H7 (cell line): ENCODE results near the gene CA7. TPM values are rescaled to one million over a fixed set of nuclear protein-coding genes. Genes with fewer than 3 reads are reported as not detected.
A peak's percentile ranks its signal among the peaks of the same experiment; 100 is the strongest.

ENCODE experiments used
- DNase-seq: peaks from one replicate; pipeline ENCODE4 v3.0.0; 2012
- H3K27me3 ChIP-seq: 2 replicates; pipeline ENCODE4 v1.6.0; 2011; ENCODE audit warnings: mild to moderate bottlenecking, low read length; ENCODE audit not compliant: control insufficient read depth, insufficient read depth
- H3K36me3 ChIP-seq: replicated peaks from 2 replicates; pipeline ENCODE4 v1.5.1; 2011; ENCODE audit warnings: low read length; ENCODE audit not compliant: control insufficient read depth, insufficient read depth
- H3K4me3 ChIP-seq: 2 replicates; pipeline ENCODE4 v1.5.1; 2011; ENCODE audit warnings: low read depth, mild to moderate bottlenecking, control low read depth, low read length, moderate library complexity; ENCODE audit not compliant: insufficient read depth
- total RNA-seq: library from RNA; depleted of rRNA; stranded (reverse); fragments of >200 nt; shearing (Covaris generic); gene quantifications from 2 replicates; pipeline ENCODE4 v1.2.3, GENCODE V29; 2014

The CA7 gene
- total RNA-seq, 1 experiment from 2014 or later, result 0.48 TPM

GRCh38 chr16:66872943-66873684 lies 28.9 kb downstream of the CA7 start:
- peak; percentile 93 for DNase-seq
- H3K36me3 ChIP-seq, result no peaks in the 10 kb centered on the region
- H3K27me3 ChIP-seq, result no peaks in the 10 kb centered on the region
- H3K4me3 ChIP-seq, result peak overlapping the region; percentile 39

- no peak overlapping the region for H3K4me3 ChIP-seq
- DNase-seq, result no peak
- H3K27me3 ChIP-seq, result no peaks in the 10 kb centered on the region
- H3K36me3 ChIP-seq, result no peaks in the 10 kb centered on the region
These were observed 29.5 kb downstream of the CA7 start for GRCh38 chr16:66873685-66874055.

GRCh38 chr16:66874079-66874775 lies 30.0 kb downstream of the CA7 start:
- Histone ChIP-seq H3K36me3 (no peaks in the 10 kb centered on the region), H3K4me3 (no peak overlapping the region), H3K27me3 (no peaks in the 10 kb centered on the region)
- no peak for DNase-seq

DNA sequence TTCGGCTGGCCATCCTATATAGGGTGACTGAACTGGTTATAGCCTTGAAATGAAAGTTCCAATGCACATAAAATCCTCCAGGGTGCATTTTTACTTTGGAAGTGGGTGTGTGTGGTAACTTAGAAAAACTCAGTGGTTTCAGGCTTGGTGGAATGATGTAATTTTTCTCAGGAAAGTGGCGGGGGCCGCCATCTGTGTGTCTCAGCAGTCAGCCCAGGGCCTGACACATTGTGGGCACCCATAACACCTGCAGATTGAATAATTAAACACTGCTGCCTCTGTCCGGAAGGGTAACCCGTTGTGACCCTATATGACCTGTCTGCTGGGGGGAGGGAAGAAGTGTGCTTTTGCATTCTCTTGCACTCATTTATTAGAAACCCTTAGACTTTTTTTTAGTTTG lies 33.9 kb downstream of the CA7 start:
- Histone ChIP-seq H3K4me3 (no peak overlapping the region), H3K36me3 (no peaks in the 10 kb centered on the region), H3K27me3 (peaks cover 4% of the 10 kb centered on the region)
- no peak for DNase-seq

DNA sequence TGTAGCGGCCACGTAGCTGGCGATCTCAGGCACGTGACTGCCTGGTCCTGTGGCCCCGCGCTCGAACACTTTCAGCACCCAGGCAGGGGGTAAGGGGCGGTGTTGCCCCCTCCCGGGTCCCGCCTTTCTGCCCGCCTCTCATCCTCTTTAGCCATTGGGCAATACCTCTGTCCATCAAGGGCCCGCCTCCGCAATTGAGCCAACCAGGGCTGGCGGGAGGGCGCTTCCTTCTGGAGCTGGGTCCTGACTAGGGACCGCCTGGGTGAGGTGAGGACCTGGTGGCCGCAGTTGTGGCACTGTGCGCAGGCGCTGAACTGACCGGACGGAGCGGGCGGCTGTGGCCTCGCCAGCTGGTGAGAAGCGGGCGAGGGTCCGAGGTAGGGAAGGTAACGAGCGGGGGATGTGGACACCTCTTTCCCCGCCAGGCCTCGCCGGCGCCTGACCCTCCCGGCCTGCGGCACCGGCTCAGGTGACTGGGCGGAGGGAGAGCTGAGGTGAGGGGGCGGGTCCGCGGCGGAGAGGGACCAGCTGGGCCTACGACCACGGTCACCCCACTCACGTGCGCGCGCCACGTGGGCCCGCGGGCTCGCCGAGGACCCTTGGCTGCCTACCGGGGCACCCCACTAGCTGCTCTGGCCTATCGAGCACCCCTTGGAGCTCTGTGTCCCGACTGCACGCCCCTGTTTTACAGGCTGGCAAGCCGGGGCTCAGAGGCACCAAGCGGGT lies 36.2 kb downstream of the CA7 start, which contains the start of gene PDP2:
PDP2 (plus strand) TSS at position 228 of the 726 bp plus-strand sequence. CDS start 3,770 bp downstream, outside the sequence.
- H3K4me3 ChIP-seq, result peak within 1 kb of the TSS; percentile 84
- peaks cover 4% of the 10 kb centered on the region for H3K27me3 ChIP-seq
- H3K36me3 ChIP-seq, result peaks cover 13% of the 10 kb centered on the region
- DNase-seq, result peak; percentile 99

- DNase-seq, result no peak
- peaks cover 4% of the 10 kb centered on the region for H3K27me3 ChIP-seq
These were observed 36.8 kb downstream of the CA7 start for GRCh38 chr16:66881014-66881417.

GRCh38 chr16:66881560-66881959 lies 37.3 kb downstream of the CA7 start:
- Histone ChIP-seq H3K27me3 (peaks cover 4% of the 10 kb centered on the region), H3K4me3 (no peak overlapping the region; the same call in 1 of the 2 replicates), H3K36me3 (peaks cover 18% of the 10 kb centered on the region)
- no peak for DNase-seq

More at GRCh38 chr16:66881014-66881417, 36.8 kb downstream of the CA7 start:
- Histone ChIP-seq H3K36me3 (peaks cover 15% of the 10 kb centered on the region), H3K4me3 (peak overlapping the region; percentile 84)

- Histone ChIP-seq H3K27me3 (peaks cover 4% of the 10 kb centered on the region), H3K4me3 (no peak overlapping the region), H3K36me3 (peaks cover 20% of the 10 kb centered on the region)
- no peak for DNase-seq
These were observed 37.8 kb downstream of the CA7 start for GRCh38 chr16:66881964-66882508.

DNA sequence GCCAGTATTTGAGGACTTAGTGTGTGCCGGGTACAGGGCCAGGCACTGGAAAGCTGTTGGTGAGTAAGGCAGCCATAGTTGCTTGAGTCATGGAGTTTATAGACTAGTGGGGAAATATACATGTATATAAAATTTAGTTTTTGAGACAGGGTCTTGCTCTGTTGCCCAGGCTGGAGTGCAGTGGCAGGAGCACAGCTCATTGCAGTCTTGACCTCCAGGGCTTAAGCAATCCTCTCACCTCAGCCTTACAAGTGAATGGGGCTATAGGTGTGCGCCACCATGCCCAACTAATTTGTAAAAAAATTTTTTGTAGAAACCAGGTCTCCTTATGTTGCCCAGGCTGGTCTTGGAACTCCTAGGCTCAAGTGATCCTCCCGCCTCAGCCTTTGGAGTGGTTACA lies 38.5 kb downstream of the CA7 start:
- Histone ChIP-seq H3K4me3 (no peak overlapping the region), H3K27me3 (peaks cover 4% of the 10 kb centered on the region), H3K36me3 (peaks cover 20% of the 10 kb centered on the region)
- DNase-seq, result no peak

DNA sequence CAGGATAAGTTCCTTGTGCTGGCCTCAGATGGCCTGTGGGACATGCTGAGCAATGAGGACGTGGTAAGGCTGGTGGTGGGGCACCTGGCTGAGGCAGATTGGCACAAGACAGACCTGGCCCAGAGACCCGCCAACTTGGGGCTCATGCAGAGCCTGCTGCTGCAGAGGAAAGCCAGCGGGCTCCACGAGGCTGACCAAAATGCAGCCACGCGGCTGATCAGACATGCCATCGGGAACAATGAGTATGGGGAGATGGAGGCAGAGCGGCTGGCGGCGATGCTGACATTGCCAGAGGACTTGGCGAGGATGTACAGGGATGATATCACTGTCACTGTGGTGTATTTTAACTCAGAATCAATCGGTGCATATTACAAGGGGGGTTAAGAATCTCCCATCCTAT lies 41.3 kb downstream of the CA7 start:
- H3K4me3 ChIP-seq, result no peak overlapping the region
- H3K27me3 ChIP-seq, result no peaks in the 10 kb centered on the region
- no peak for DNase-seq
- peaks cover 20% of the 10 kb centered on the region for H3K36me3 ChIP-seq

DNA sequence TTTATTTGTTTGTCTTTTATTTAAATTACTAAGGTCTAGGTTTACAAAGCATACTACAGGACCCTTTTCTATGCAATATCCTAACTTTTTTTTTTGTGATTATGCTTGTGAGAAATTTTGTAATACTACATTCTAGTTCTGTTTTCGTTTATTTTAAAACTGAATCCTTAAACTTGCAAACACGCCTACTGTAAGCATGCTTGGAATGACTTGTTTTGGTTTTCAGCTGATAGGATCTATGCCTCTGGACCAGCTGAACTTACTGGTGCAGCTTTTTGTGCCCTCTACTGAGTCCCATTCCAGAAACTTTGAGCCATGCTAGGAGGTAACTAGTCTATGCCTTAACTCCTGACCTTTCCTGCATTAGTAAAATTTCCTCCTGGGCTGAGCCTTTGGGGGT lies 42.1 kb downstream of the CA7 start:
- Histone ChIP-seq H3K36me3 (peaks cover 22% of the 10 kb centered on the region), H3K4me3 (no peak overlapping the region), H3K27me3 (no peaks in the 10 kb centered on the region)
- DNase-seq, result no peak

- peaks cover 22% of the 10 kb centered on the region for H3K36me3 ChIP-seq
- no peaks in the 10 kb centered on the region for H3K27me3 ChIP-seq
- DNase-seq, result no peak
- H3K4me3 ChIP-seq, result no peak overlapping the region
These were observed 42.7 kb downstream of the CA7 start for GRCh38 chr16:66886914-66887313.

DNA sequence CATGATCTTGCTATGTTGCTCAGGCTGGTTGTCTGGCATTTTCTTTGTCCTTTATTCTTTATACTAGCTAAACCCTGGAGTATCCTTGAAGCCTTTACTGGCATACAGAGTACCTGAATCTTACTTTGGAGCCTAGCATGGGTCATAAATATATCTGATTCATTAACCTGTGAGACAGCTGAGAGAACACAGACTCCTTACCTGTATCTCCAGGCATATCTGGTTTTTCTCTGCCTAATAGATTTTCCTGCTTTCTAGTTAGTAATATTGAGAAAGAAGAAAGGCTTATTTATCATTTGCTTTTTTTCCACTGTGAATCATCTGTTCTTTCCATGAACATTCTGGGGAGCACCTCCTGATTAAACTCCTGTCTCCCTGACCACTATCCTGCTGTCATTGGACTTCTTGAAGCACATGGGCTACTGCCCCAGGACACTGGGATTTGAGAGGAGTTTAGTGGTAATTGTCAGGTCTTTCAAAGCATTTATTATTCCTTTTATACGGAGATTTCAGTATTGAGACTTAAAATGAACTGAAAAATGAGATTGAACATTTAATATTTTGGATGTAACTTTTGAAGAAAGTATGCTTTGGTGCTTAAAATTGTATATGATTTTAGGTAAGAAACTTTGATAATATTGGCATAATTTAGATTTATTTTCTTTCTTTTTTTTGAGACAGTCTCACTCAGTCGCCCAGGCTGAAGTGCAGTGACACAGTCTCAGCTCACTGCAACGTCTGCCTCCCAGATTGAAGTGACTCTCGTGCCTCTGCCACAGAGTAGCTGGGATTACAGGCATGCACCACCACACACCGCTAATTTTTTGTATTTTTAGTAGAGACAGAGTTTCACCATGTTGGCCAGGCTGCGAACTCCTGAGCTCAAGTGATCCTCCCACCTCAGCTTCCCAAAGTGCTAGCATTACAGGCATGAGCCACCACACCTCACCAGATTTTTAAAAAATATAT lies 44.7 kb downstream of the CA7 start:
- Histone ChIP-seq H3K27me3 (no peaks in the 10 kb centered on the region), H3K4me3 (no peak overlapping the region), H3K36me3 (peaks cover 22% of the 10 kb centered on the region)
- DNase-seq, result no peak

- H3K36me3 ChIP-seq, result peaks cover 17% of the 10 kb centered on the region
- no peak overlapping the region for H3K4me3 ChIP-seq
- no peak for DNase-seq
- no peaks in the 10 kb centered on the region for H3K27me3 ChIP-seq
These were observed 45.4 kb downstream of the CA7 start for GRCh38 chr16:66889622-66890021.
